Loucy (cell line): ENCODE measurements around the gene RALGPS1.
"Not testable (repeated sequence)": the region's sequence is repeated elsewhere in the genome, so short reads cannot be mapped to it uniquely, and the experiment has no call there.

ENCODE experiments used
- H2AFZ ChIP-seq: fragments of 200-600 bp; sonication (generic); 2 replicates; pipeline ENCODE4 v1.6.0; 2016; ENCODE audit warnings: antibody characterized with exemption, mild to moderate bottlenecking, low read length, moderate library complexity
- H3F3A ChIP-seq: fragments of 200-600 bp; 2 replicates; pipeline ENCODE4 v1.6.0; 2016; ENCODE audit warnings: antibody characterized with exemption, low read depth, mild to moderate bottlenecking
- H3K27me3 ChIP-seq: fragments of 200-600 bp; sonication (generic); 2 replicates; pipeline ENCODE4 v1.6.1; 2014; ENCODE audit warnings: low read length, mild to moderate bottlenecking; ENCODE audit not compliant: insufficient read depth, poor library complexity, severe bottlenecking
- H3K36me3 ChIP-seq: fragments of 200-600 bp; sonication (generic); 2 replicates; pipeline ENCODE4 v1.6.1; 2016; ENCODE audit warnings: low read length; ENCODE audit not compliant: insufficient read depth
- H3K4me1 ChIP-seq: fragments of 200-600 bp; sonication (generic); 2 replicates; pipeline ENCODE4 v1.5.1; 2014; ENCODE audit warnings: low read length, mild to moderate bottlenecking; ENCODE audit not compliant: insufficient read depth, poor library complexity, severe bottlenecking
- H3K4me2 ChIP-seq: fragments of 200-600 bp; sonication (generic); 2 replicates; pipeline ENCODE4 v1.6.0; 2014; ENCODE audit warnings: antibody characterized with exemption, low read length, low read depth, mild to moderate bottlenecking; ENCODE audit not compliant: poor library complexity, severe bottlenecking
- H3K4me3 ChIP-seq: fragments of 200-600 bp; sonication (generic); 2 replicates; pipeline ENCODE4 v1.5.1; 2014; ENCODE audit warnings: low read length, mild to moderate bottlenecking, mixed read lengths; ENCODE audit not compliant: poor library complexity, severe bottlenecking
- H3K79me2 ChIP-seq: fragments of 200-600 bp; sonication (generic); 2 replicates; pipeline ENCODE4 v1.6.1; 2014; ENCODE audit warnings: low read length; ENCODE audit not compliant: insufficient read depth
- H3K9ac ChIP-seq: fragments of 200-600 bp; sonication (generic); 2 replicates; pipeline ENCODE4 v1.6.0; 2014; ENCODE audit warnings: mild to moderate bottlenecking, low read depth, low read length, moderate library complexity; ENCODE audit not compliant: poor library complexity, severe bottlenecking
- H3K9me2 ChIP-seq: fragments of 200-600 bp; sonication (generic); replicated peaks from 2 replicates; pipeline ENCODE4 v1.6.1; 2016; ENCODE audit warnings: low read depth, low read length, mixed read lengths
- H3K9me3 ChIP-seq: fragments of 200-600 bp; sonication (generic); 2 replicates; pipeline ENCODE4 v1.6.1; 2014; ENCODE audit warnings: mild to moderate bottlenecking, antibody characterized with exemption, low read length, low read depth; ENCODE audit not compliant: insufficient read depth
- H4K20me1 ChIP-seq: fragments of 200-600 bp; sonication (generic); 2 replicates; pipeline ENCODE4 v1.6.0; 2014; ENCODE audit warnings: antibody characterized with exemption, low read length, mild to moderate bottlenecking; ENCODE audit not compliant: insufficient read depth, poor library complexity, severe bottlenecking
- CTCF ChIP-seq: fragments of 200-600 bp; sonication (generic); conservative IDR thresholded peaks from 2 replicates; pipeline ENCODE4 v1.5.1; 2014; ENCODE audit warnings: mild to moderate bottlenecking, antibody characterized with exemption, low read length
- EZH2phosphoT487 ChIP-seq: fragments of 200-600 bp; IDR thresholded peaks from 2 replicates; pipeline ENCODE4 v1.6.1; 2018; ENCODE audit warnings: antibody characterized with exemption, mild to moderate bottlenecking, moderate library complexity, borderline replicate concordance

Gene RALGPS1

GRCh38 chr9:127144670-127145445, 230.3 kb downstream of the RALGPS1 start:
- no peaks in the 10 kb centered on the region for H4K20me1 ChIP-seq
- H3K9me3 ChIP-seq, result no peaks in the 10 kb centered on the region
- no peaks in the 10 kb centered on the region for H3K9me2 ChIP-seq
- no peak overlapping the region for H2AFZ ChIP-seq
- H3K4me3 ChIP-seq, result no peak overlapping the region
- H3F3A ChIP-seq, result no peaks in the 10 kb centered on the region
- no peaks in the 10 kb centered on the region for H3K36me3 ChIP-seq
- no peak overlapping the region for H3K9ac ChIP-seq
- no peaks in the 10 kb centered on the region for H3K27me3 ChIP-seq
- no peak overlapping the region for H3K4me2 ChIP-seq
- H3K79me2 ChIP-seq, result no peaks in the 10 kb centered on the region
- no peaks in the 10 kb centered on the region for H3K4me1 ChIP-seq
- TF ChIP-seq CTCF (no peak), EZH2phosphoT487 (no peak)

DNA sequence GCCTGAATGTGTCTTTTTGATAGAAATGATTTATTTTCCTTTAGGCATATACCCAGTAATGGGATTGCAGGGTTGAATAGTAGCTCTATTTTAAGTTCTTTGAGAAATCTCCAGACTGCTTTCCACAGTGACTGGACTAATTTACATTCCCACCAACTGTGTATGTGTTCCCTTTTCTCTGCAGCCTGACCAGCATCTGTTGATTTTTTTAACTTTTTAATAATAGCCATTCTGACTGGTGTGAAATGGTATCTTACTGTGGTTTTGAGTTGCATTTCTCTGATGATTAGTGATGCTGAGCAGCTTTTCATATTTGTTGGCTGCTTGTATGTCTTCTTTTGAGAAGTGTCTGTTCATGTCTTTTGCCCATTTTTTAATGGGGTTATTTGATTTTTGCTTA, 232.3 kb downstream of the RALGPS1 start:
- H3K36me3 ChIP-seq, H2AFZ ChIP-seq, H3F3A ChIP-seq, H3K4me1 ChIP-seq, H3K4me3 ChIP-seq, H3K9ac ChIP-seq, H3K27me3 ChIP-seq, H3K4me2 ChIP-seq, H3K9me3 ChIP-seq, H3K79me2 ChIP-seq, H3K9me2 ChIP-seq, H4K20me1 ChIP-seq: not testable (repeated sequence)

DNA sequence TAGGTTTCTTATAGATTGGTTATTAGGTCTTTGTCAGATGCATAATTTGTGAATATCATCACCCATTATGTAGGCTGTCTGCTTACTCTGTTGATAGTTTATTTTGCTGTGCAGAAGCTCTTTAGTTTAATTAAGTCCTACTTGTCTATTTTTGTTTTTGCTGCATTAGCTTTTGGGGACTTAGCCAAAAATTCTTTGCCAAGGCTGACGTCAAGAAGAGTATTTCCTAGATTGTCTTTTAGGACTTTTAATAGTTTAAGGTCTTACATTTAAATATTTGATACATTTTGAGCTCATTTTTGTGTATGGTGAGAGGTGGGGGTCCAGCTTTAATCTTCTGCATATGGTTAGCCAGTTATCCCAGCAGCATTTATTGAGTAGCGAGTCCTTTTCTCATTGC, 232.7 kb downstream of the RALGPS1 start:
- Histone ChIP-seq H3F3A (no peaks in the 10 kb centered on the region), H3K27me3 (no peaks in the 10 kb centered on the region), H3K9me3 (no peaks in the 10 kb centered on the region), H3K4me3 (no peak overlapping the region), H3K9me2 (no peaks in the 10 kb centered on the region), H3K9ac (no peak overlapping the region), H3K79me2 (no peaks in the 10 kb centered on the region), H2AFZ (no peak overlapping the region), H3K4me1 (no peaks in the 10 kb centered on the region), H3K36me3 (no peaks in the 10 kb centered on the region), H4K20me1 (no peaks in the 10 kb centered on the region), H3K4me2 (no peak overlapping the region)
- TF ChIP-seq EZH2phosphoT487 (no peak), CTCF (no peak)

DNA sequence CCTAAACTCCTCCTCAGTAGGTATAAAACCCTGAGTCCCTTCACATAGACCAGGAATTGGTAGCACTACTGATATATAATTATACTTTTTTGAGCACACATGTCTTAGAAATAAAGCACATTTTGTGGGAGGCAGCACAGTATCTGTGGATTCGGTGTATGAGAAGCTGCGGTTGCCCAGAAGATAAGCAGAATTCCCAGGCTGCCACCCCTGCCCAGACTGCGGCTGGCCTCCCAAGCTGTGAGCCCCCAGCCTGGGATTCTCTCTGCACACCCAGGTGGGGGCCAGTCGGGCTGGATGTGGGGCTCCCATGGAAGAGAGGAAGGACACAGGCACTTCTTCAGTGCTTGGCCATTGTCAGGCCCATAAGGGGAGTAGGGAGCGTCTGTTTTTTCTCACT, 233.4 kb downstream of the RALGPS1 start:
- TF ChIP-seq EZH2phosphoT487, result no peak
- TF ChIP-seq CTCF, result no peak
- H3K4me1 ChIP-seq, result no peaks in the 10 kb centered on the region
- H3K9me2 ChIP-seq, result no peaks in the 10 kb centered on the region

More for the DNA sequence above, 233.4 kb downstream of the RALGPS1 start:
- Histone ChIP-seq H4K20me1 (no peaks in the 10 kb centered on the region), H3F3A (no peaks in the 10 kb centered on the region), H2AFZ (no peak overlapping the region), H3K79me2 (no peaks in the 10 kb centered on the region), H3K4me3 (no peak overlapping the region), H3K4me2 (no peak overlapping the region), H3K9ac (no peak overlapping the region), H3K9me3 (no peaks in the 10 kb centered on the region), H3K36me3 (no peaks in the 10 kb centered on the region), H3K27me3 (no peaks in the 10 kb centered on the region)
